UCSD-AML1 (cell line): Measurements from ENCODE around the gene OTUB2.

Source experiments
- DNase-seq: peaks from one replicate; lab custom pipeline; 2025; ENCODE audit not compliant: unreplicated experiment; lab: John Stamatoyannopoulos, UW

OTUB2 gene

GRCh38 chr14:93996130-93996695 lies 29.9 kb upstream of the OTUB2 start:
- DNase-seq, result no peak

GRCh38 chr14:93997082-93997481 lies 29.1 kb upstream of the OTUB2 start, which contains the start of gene CCDC197:
Gene CCDC197, plus strand, starts transcription at chr14:93997301. Its CDS starts 831 bp downstream, at chr14:93998132.
- DNase-seq, result no peak

GRCh38 chr14:93997916-93998870 lies 27.9 kb upstream of the OTUB2 start:
- DNase-seq, result no peak

GRCh38 chr14:93998871-93999403 lies 27.2 kb upstream of the OTUB2 start:
- DNase-seq, result no peak

GRCh38 chr14:93999573-93999972 lies 26.6 kb upstream of the OTUB2 start:
- DNase-seq, result no peak

- no peak for DNase-seq
Observed at GRCh38 chr14:94000267-94000666, 25.9 kb upstream of the OTUB2 start.

- DNase-seq, result no peak
Observed at GRCh38 chr14:94001016-94001415, 25.1 kb upstream of the OTUB2 start.

- DNase-seq, result peak; percentile 49
Observed at GRCh38 chr14:94001501-94002396, 24.4 kb upstream of the OTUB2 start.

- no peak for DNase-seq
Observed at GRCh38 chr14:94003397-94003796, 22.7 kb upstream of the OTUB2 start.

- no peak for DNase-seq
Observed at GRCh38 chr14:94004015-94004414, 22.1 kb upstream of the OTUB2 start.

- no peak for DNase-seq
Observed at GRCh38 chr14:94005324-94006073, 20.6 kb upstream of the OTUB2 start.

GRCh38 chr14:94008234-94008633 lies 17.9 kb upstream of the OTUB2 start:
- no peak for DNase-seq

- no peak for DNase-seq
Observed at GRCh38 chr14:94009767-94010166, 16.4 kb upstream of the OTUB2 start.

GRCh38 chr14:94010625-94011024 lies 15.5 kb upstream of the OTUB2 start:
- DNase-seq, result no peak

- no peak for DNase-seq
Observed at GRCh38 chr14:94011795-94012194, 14.3 kb upstream of the OTUB2 start.

GRCh38 chr14:94014382-94014781 lies 11.8 kb upstream of the OTUB2 start:
- DNase-seq, result no peak

GRCh38 chr14:94015223-94015622 lies 10.9 kb upstream of the OTUB2 start:
- no peak for DNase-seq

- no peak for DNase-seq
Observed at GRCh38 chr14:94016446-94016976, 9.6 kb upstream of the OTUB2 start.

- no peak for DNase-seq
Observed at GRCh38 chr14:94018308-94018707, 7.8 kb upstream of the OTUB2 start.

- DNase-seq, result no peak
Observed at GRCh38 chr14:94019329-94019728, 6.8 kb upstream of the OTUB2 start.
